Adrenal gland (tissue), 12 donors: ENCODE data around the gene MAGI2. TPM values are rescaled to one million over a fixed set of nuclear protein-coding genes. Genes with fewer than 3 reads are reported as not detected.

Experiments
- DNase-seq, 7 donors: peaks; one replicate each; pipeline ENCODE4 v3.0.0-alpha.2; 2019 to 2020
- H3K27ac ChIP-seq, 5 donors: fragments of 200-600 bp; sonication (generic) in 4 of 5; 1 replicate in 3 of 5; 2 replicates in 2 of 5; pipeline versions ENCODE4 v1.5.1 to v1.8.0; 2016 to 2020; ENCODE audit warnings: mild to moderate bottlenecking in 1 of 5
- H3K27me3 ChIP-seq: fragments of 200-600 bp; 2 replicates; pipeline ENCODE4 v1.8.0; 2021
- H3K36me3 ChIP-seq, 2 donors: fragments of 200-600 bp; replicated peaks in 1 of 2; 1 replicate in 1 of 2; 2 replicates in 1 of 2; pipeline versions ENCODE4 v1.5.1 to v1.8.0; 2018 to 2022
- H3K4me1 ChIP-seq, 2 donors: fragments of 200-600 bp; replicated peaks in 1 of 2; 1 replicate in 1 of 2; 2 replicates in 1 of 2; pipeline versions ENCODE4 v1.5.1 to v1.8.0; 2018 to 2021
- H3K4me3 ChIP-seq, 4 donors: fragments of 200-600 bp; sonication (generic) in 3 of 4; one replicate each; pipeline ENCODE4 v1.5.1; 2016 to 2018
- H3K9me3 ChIP-seq, 3 donors: fragments of 200-600 bp; sonication (generic) in 1 of 3; replicated peaks in 1 of 3; 1 replicate in 2 of 3; 2 replicates in 1 of 3; pipeline versions ENCODE4 v1.5.1 to v1.8.0; 2016 to 2021
- CTCF ChIP-seq, 6 experiments: fragments of 450-650 bp in 4 of 6; fragments of 200-600 bp in 2 of 6; sonication (generic) in 1 of 6; IDR thresholded peaks; 1 replicate in 5 of 6; 2 replicates in 1 of 6; pipeline versions ENCODE4 v1.5.1 to v1.8.0; 2016 to 2021; ENCODE audit warnings: antibody characterized with exemption in 6 of 6, mild to moderate bottlenecking in 2 of 6, moderate library complexity in 1 of 6
- POLR2A ChIP-seq, 2 donors: fragments of 450-650 bp; IDR thresholded peaks; one replicate each; pipeline ENCODE4 v1.6.1; 2017; ENCODE audit warnings: antibody characterized with exemption in 2 of 2, mild to moderate bottlenecking in 2 of 2, moderate library complexity in 1 of 2
- WGBS, 4 donors: extraction: QIAGEN DNeasy Blood & Tissue Kit in 2 of 4; methylation state at CpG; one replicate each; pipeline versions ENCODE4 v1.1.5 to v1.1.7; 2013 to 2017; 5-methylcytosine and 5-hydroxymethylcytosine counted together
- intact Hi-C, 2 donors: fragments of 100-400 bp; cut with DNase I; formaldehyde crosslinking; loops; one replicate each; pipeline versions ENCODE4 v1.14.1 to v1.15.0; 2022 to 2023
- polyA plus RNA-seq, 3 donors: library from polyadenylated mRNA; stranded (reverse); fragments of 200-250 nt in 2 of 3; fragments of 350-450 nt in 1 of 3; fragmentation: Illumina TruSeq in 1 of 3; extraction: RNeasy Lipid Tissue Mini Kit (QIAGEN cat#74804) in 1 of 3; gene quantifications; one replicate each; pipeline ENCODE4 v1.2.3, GENCODE V29; 2013 to 2014
- total RNA-seq, 9 donors: library from RNA; depleted of rRNA in 4 of 9; stranded (reverse); fragments of >200 nt in 4 of 9; fragments of 120-200 nt in 1 of 9; fragmentation: NEBNext Ultra II Directional in 1 of 9; extraction: Animal tissue kit (Norgen Biotek cat#: 25700) in 1 of 9; gene quantifications; one replicate each; pipeline versions ENCODE4 v1.1.0 to v1.2.4, GENCODE V29; 2013 to 2023
- donor health status: healthy with polysubstance abuse.
- donor health status: Bipolar disorder and iron deficiency.
- donor health status: DM: yes; HTN: yes; CAD: no.
- donor health status: DM: no; HTN: no; CAD: no.
- donor health status: DM: no; HTN: no; CAD: no.
- donor health status: DM: yes; HTN: yes; CAD: no.

MAGI2 gene
- total and polyA plus RNA-seq, 12 donors: 3.2 to 37.1 (median 17.1) TPM

GRCh38 chr7:79258826-79259225 lies 194.6 kb downstream of the MAGI2 start:
- intact Hi-C loops: no loop called here
- no peaks in the 10 kb centered on the region for H3K4me1 ChIP-seq
- H3K4me3 ChIP-seq: no peak overlapping the region
- no peaks in the 10 kb centered on the region for H3K27me3 ChIP-seq
- 81 to 87% (median 84%) methylated on average over 3 of the region's 3 CpGs for whole genome bisulfite sequencing, 4 donors
- no peak for TF ChIP-seq POLR2A (IDR thresholded peaks at IDR 0.05)
- no peak for TF ChIP-seq CTCF (IDR thresholded peaks at IDR 0.05)
- no peak for DNase-seq
- H3K27ac ChIP-seq: no peak overlapping the region
- H3K9me3 ChIP-seq: no peaks in the 10 kb centered on the region
- H3K36me3 ChIP-seq: no peaks in the 10 kb centered on the region

- WGBS, 4 donors: 82 to 93% (median 85%) methylated on average over 1 of the region's 1 CpG
- TF ChIP-seq POLR2A (IDR thresholded peaks at IDR 0.05): no peak
- no peak for TF ChIP-seq CTCF (IDR thresholded peaks at IDR 0.05)
- H3K4me3 ChIP-seq: no peak overlapping the region
These were observed 195.5 kb downstream of the MAGI2 start for GRCh38 chr7:79257959-79258358.

DNA sequence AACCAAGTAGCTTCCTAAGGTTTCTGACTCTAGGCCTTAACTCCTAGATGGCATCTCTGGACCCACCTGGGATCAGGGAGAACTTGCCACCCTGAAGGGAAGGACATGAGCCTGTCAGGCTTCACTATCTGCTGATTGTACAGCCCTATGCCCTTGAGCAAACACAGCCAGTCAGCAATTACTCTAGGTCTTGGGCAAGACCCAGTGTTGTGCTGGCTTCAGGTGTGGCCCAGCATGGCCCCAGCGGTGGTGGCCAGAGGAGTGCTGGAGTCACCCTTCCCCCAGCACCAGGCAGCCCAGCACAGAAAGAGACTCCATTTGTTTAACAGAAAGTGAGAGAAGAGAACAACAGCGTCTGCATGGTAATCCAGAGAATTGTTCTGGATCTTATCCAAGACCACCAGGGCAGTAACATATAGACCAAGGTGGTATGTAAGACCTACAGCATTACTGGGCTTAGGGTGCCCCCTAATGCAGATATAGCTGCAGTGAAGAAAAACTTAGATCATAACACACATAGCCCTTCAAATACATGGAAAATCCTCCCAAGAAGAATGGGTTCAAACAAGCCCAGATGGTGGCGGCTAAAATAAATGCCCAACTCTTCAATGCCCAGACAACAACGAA lies 207.7 kb downstream of the MAGI2 start:
- Histone ChIP-seq H3K27ac (no peak overlapping the region), H3K4me1 (peaks cover 0 to 4% of the 10 kb centered on the region in 2 donors), H3K27me3 (no peaks in the 10 kb centered on the region), H3K4me3 (no peak overlapping the region), H3K36me3 (no peaks in the 10 kb centered on the region), H3K9me3 (no peaks in the 10 kb centered on the region)
- DNase-seq: no peak
- intact Hi-C loops: no loop called here
- TF ChIP-seq CTCF (IDR thresholded peaks at IDR 0.05) (no peak), POLR2A (IDR thresholded peaks at IDR 0.05) (no peak)
- 88 to 97% (median 90%) methylated on average over 4 of the region's 4 CpGs for WGBS, 4 donors

More at GRCh38 chr7:79257959-79258358, 195.5 kb downstream of the MAGI2 start:
- Histone ChIP-seq H3K4me1 (no peaks in the 10 kb centered on the region), H3K36me3 (no peaks in the 10 kb centered on the region), H3K9me3 (no peaks in the 10 kb centered on the region), H3K27me3 (no peaks in the 10 kb centered on the region), H3K27ac (no peak overlapping the region)
- intact Hi-C loops: no loop called here
- DNase-seq: no peak

DNA sequence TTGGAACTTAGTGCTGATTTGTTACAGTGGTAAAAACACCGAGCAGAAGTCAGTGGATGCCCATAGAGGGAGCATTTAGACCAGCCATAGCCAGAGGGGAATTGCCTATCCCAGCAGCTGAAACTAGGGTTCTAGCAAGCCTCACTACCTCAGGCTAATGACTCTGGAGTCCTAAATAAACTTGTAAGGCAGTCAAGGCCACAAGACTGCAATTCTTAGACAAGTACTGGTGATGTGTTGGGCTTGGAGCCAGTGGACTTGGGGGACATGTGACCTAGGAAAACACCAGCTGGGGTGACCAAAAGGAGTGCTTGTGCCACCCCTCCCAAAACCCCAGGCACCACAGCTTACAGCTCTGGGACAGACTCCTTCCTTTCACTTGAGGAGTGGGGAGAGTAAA lies 209.0 kb downstream of the MAGI2 start:
- 78 to 92% (median 90%) methylated on average over 1 of the region's 1 CpG; no CpG with 5 or more reads in 1 of the 4 donors for WGBS, 4 donors
- Histone ChIP-seq H3K27me3 (no peaks in the 10 kb centered on the region), H3K36me3 (no peaks in the 10 kb centered on the region), H3K4me1 (peaks cover 3 to 4% of the 10 kb centered on the region in 2 donors), H3K4me3 (no peak overlapping the region), H3K27ac (no peak overlapping the region), H3K9me3 (no peaks in the 10 kb centered on the region)
- intact Hi-C loops: no loop called here
- TF ChIP-seq POLR2A (IDR thresholded peaks at IDR 0.05): no peak
- TF ChIP-seq CTCF (IDR thresholded peaks at IDR 0.05): no peak
- peak; percentile 19 to 60 (median 53) for DNase-seq
